ENCODE data around the gene ADPRHL1.

ADPRHL1 gene

DNA sequence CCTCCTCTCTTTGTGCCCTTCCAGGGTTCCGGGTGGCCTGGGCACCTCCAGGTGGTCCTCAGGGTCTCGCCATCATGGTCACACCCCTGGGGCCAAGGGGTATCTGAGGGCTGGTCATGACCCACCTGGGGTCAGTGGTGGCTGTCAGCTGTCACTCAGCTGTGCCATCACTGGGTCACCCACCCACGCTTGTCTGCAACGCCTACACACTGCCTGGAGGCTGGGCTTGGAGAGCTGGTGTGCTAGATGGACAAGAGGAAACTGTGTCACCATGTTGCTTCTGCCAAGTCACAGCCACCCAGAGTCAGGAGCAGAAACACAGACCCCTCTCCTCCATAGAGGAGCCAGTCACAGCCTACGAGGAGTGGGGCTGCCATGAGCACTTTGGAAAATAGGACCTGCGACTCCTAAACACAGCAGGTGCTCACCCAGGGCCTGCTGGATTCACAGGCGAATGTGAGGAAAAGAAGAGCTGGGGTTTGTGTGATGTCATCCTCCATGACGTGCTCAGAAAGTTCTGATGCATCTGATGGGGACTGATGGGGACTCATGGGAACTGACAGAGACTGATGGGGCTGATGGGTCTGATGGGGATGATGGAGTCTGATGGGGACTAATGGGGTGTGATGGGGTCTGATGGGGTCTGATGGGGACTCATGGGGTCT is 78.6 kb downstream of the ADPRHL1 start:
- TF ChIP-seq, protein P1, sequence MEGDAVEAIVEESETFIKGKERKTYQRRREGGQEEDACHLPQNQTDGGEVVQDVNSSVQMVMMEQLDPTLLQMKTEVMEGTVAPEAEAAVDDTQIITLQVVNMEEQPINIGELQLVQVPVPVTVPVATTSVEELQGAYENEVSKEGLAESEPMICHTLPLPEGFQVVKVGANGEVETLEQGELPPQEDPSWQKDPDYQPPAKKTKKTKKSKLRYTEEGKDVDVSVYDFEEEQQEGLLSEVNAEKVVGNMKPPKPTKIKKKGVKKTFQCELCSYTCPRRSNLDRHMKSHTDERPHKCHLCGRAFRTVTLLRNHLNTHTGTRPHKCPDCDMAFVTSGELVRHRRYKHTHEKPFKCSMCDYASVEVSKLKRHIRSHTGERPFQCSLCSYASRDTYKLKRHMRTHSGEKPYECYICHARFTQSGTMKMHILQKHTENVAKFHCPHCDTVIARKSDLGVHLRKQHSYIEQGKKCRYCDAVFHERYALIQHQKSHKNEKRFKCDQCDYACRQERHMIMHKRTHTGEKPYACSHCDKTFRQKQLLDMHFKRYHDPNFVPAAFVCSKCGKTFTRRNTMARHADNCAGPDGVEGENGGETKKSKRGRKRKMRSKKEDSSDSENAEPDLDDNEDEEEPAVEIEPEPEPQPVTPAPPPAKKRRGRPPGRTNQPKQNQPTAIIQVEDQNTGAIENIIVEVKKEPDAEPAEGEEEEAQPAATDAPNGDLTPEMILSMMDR (IDR thresholded peaks at IDR 0.05): no peak

GRCh38 chr13:113373811-113374485 is 79.3 kb downstream of the ADPRHL1 start:
- TF ChIP-seq, protein P1 (IDR thresholded peaks at IDR 0.05): no peak

DNA sequence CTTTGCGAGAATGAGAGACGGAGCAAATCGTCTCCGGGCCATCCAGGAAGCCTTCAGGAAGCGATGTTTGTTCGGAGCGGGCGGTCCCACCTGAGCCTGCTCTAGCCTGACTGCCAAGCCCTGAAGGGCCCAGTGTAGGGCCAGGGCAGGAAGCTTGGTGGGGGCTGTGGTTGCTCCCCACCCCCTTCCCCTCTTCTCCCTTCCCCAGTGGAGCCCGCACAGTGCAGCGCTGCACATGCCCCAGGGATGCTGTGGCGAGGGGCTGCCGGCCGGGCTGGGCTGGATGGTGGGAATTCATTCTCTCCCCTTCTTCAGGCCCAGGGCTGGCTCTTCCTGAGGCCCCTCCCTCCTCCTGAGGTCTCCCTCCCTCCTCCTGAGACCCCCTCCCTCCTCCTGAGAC is 82.2 kb downstream of the ADPRHL1 start:
- TF ChIP-seq, protein P1 (IDR thresholded peaks at IDR 0.05): no peak

- TF ChIP-seq, protein P1 (IDR thresholded peaks at IDR 0.05): no peak
These were observed 83.4 kb downstream of the ADPRHL1 start for GRCh38 chr13:113369881-113370280.

DNA sequence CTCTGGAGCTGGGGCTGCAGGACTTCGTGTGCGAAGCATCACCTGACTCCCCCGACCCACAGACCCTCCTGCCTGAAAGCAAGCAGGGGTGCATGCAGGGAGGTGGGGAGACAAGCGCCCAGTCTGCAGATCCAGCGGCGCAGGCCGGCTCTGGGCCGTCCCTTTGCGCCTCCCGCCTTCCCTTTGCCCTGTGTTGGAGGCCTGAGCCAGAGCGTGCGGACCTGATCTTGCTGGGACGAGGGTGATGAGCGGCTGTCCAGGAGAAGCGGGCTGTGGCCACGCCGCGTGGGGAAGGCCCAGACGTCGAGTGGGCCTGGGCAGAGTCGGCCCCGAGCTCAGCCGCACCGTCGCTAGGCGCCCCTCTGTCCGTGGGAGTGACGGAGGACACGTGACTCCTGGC is 84.1 kb downstream of the ADPRHL1 start:
- TF ChIP-seq, protein P1 (IDR thresholded peaks at IDR 0.05): no peak

- TF ChIP-seq, protein P1 (IDR thresholded peaks at IDR 0.05): no peak
These were observed 85.5 kb downstream of the ADPRHL1 start for GRCh38 chr13:113367771-113368170.

DNA sequence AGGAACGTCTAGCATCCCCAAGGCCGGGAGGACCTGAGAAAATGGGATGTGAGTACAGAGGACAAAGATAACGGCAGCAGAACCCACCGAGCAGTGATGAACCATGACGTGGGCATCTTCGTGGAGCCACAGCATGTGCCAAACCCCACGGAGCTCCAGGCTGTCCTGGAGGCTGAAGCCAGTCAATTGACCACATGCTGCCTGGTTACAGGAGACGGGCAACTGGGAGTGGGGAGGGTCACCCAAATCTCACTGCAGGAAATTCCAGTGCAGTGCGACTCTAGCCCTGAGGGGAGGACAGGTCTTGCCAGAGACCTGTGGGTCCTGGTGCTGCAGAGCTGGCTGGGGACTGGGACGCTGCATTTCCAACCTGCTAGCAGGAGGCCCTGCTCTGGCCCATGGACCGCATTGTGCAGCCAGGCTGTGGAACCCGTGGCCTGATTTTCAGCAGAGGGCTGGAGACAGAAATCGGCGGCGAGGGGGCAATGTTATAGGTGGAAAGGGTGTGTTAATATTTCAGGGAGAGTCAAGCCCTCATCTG is 86.2 kb downstream of the ADPRHL1 start:
- TF ChIP-seq, protein P1 (IDR thresholded peaks at IDR 0.05): no peak
